MV-4-11 (cell line): ENCODE data around the gene ZRANB1.

Experiments
- DNase-seq: peaks from one replicate; lab custom pipeline; 2025; lab: John Stamatoyannopoulos, UW

The ZRANB1 gene

DNA sequence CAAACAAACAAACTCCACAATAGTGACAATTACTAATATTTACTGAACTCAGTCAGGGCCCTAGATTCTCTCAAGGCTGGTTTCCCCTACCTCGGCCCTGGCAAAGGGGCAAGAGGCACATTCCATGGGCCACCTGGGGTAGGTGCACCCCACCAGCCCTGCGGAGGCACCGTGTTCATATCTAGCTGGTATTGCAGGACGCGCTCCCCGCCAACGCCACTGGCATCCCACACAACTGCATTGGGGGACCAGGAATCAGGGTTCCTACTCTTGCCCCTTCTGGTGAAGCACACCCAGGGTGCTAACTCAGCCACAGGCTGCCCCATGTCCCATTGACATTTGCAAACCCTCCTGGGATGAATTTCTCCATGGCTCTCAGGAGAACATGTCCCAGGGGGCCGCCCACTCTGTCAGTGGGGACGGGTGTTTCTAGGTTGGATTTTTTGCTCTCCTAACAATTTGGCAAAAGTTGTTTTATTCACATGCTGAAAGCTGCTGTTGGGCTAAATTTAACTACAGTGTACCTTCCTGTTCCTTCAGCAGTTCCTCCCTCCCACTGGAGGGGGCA is 76.7 kb downstream of the ZRANB1 start:
- no peak for DNase-seq

DNA sequence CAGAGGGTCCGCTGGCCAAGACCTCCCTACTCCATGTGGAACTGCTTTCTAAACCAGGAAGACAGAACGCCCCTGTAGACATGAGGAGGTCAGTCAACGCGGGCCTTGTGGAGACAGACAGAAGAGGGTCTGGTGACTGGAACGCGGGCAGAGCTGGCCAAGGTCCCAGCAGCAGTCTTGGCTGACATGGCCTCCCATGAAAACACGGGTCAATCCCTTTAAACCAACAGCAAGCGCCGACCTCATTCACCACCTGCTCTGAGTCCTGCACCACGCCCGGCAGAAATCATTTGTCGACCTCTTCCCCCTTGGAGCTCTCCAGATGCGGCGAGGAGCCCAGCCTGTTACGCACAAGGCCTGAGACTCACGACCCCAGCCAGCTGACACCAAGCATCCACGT is 78.5 kb downstream of the ZRANB1 start:
- no peak for DNase-seq

- DNase-seq, result no peak
Observed at GRCh38 chr10:125020871-125021270, 78.9 kb downstream of the ZRANB1 start.

DNA sequence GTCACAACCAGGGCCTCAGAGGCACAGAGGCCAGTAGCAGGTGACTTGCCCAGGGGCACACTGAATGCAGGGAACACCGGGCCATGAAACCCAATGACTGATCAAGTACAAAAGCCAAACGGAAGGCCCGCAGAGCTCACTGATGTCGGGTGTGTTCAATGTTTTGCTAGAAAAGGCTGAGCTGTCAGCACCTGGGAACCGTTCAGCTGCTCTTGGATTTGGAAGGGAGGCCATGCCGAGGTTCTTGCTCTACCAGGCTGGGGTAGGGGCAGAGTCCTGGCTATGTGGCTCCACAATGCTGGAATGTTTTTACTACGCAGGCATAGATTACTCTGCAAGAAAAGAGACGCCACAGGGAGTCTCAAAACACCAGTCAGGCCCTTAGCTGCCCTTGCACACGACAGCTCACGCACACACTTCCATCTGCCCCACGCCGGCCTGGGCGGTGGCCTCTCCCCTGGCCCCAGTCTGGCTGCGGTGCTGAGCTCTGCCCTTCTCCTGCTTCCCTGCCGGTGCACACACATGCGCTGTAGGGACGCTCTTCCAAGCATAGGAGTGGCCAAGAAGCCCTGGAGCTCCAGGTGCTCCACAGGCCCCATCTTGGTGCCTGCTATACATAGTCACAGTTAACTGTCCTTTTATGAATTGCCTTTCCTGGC is 79.9 kb downstream of the ZRANB1 start:
- DNase-seq, result no peak

DNA sequence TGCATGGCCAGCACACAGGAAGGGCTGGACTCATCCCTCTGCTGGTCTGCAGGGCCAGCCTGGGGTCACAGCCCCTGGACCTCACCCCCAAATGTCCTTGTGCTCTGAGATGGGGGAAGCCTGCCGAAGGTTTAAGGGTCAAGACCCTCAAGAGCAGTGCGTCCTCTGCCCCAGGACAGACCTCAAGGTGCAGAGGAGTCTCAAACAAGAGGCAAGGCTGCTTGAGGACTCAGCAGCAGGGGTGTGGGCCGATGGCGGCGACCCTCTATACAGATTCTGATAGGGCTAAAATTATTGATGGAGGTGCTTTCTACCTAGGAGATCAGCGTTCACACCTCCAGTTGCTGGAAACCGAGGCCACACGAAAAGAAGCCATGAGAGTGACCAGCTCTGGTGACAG is 80.7 kb downstream of the ZRANB1 start:
- no peak for DNase-seq

GRCh38 chr10:125023255-125023654 is 81.3 kb downstream of the ZRANB1 start:
- no peak for DNase-seq

- DNase-seq, result no peak
Observed at GRCh38 chr10:125023862-125024496, 82.1 kb downstream of the ZRANB1 start.

DNA sequence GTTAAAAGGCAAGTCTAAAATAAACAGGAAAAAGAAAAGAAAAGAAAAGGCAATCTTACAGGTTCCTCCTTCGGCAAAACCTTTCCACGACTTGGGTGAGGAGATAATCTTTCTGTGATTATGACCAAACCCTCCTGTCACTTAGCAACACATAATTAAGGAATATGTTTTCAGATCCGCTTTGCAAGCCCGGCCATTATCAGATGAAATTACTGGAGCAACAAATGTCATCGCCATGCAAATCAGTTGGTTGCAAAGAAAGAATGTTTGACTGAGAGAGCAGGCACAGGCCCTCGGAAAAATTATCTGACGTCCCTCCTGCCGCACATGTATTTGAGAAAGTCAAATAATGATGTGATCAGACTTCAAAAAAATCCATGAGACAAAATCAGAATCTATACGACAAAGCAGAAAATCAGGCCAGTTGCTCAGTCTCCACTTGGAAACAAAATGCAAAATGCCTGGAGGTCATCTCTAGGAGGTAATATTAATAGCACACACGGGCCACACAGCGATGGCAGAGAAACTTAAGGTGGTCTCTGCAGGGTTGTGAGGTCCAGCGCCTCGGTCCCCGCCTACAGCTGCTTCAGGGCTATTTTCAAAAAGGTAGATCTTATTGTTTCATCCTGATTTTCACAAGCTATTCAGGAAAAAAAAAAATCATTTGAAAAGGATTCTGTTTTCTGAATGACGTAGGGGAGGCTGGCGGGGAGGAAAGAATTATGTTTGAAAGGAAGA is 82.7 kb downstream of the ZRANB1 start:
- no peak for DNase-seq

DNA sequence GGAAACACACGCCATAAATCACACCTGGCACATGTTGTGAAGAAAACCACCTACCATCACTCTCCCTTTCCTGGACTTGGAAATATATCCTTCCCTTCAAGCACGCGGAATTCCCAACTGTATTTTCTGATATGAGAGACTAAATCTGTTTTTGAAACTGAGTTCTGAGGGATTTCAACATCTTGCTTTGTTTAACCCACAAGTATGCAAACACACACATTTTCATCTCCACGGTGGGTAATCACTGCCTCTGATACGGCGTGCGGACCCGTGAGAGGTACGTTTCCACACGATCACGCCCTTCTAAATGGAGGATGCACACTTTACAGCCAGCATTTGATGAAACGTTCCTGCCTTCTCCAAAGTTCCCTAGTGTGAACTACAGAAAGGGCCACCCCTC is 83.4 kb downstream of the ZRANB1 start:
- no peak for DNase-seq

DNA sequence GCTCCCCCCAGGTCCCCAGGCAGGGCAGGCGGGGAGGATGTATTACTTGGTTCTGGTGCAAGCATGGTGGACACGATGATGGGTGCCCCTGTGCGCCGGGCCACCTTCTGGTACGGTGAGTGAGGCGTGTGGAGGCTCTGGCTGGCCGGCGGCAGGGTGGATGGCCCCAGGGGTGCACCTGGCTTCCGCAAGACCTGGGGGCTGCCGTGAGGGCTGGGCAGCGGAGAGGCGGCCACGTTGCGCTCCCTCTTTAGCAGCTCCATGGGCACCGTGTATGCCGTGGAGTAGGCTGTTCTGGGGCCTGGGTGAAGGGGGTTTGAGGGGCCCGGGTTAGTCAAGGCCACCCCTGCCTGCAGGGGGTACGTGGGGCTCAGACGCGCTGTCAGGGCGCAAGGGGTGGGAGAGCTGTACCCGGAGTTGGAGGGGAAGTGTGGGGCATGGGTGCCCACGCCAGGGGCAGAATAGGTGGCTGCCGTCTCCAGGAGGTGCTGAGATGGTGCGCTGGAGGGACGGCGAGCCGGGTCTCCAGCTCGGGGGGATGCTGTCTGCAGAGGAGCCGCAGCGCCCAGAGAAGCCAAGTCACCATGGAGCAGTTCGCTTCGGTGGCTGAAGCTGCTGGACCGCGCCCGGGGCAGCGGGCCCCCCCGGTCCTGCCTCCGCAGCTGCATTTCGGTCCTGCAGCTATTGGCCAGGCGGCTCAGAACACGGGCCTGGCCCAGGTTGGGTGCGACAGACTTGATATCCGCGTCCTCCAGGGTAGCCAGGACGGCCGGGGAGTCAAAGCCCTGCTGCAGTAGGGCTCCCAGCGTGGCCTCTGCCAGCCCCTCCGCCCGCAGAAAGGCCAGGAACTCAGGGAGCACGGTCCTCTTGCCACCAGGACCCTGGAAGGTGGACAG is 84.4 kb downstream of the ZRANB1 start:
- DNase-seq, result no peak

DNA sequence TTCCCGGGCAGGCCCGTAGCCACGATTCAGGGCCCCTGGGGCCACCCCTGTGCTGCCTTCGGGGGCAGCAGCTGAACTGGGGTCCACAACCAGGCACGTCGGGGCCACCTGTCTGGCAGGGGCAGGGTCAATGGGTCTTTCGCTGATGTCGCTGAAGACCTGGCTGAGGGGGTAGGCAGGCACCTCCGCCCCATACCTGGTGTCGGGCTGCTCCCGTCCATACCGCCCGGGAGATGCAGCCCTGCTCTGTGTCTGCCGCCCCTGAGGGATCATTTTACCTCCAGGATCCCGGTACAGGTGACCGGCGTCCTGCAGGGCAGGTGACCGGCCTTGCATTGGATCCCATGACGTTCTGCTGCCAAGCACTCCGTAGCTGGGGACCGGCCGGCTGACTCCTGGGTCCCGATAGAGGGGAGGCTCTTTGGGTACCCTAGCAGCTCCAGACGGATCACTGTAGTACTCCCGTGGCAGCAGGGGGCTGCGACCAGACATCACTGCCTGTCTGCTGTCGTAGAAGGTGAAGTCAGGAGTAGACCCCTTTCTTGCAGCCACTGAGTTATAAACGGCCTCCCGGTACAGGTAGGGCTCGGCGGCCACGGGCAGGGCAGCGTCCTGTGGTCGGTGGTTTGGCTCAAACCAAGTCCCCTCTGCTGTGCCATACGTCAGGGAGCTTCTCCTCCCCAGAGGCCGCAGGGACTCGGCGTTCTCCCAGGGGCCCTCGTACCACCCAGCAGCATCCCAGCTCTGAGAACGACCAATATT is 85.2 kb downstream of the ZRANB1 start:
- DNase-seq, result no peak

- DNase-seq, result no peak
Observed at GRCh38 chr10:125027871-125028869, 86.2 kb downstream of the ZRANB1 start.

- no peak for DNase-seq
Observed at GRCh38 chr10:125029584-125030242, 87.8 kb downstream of the ZRANB1 start.

- DNase-seq, result no peak
Observed at GRCh38 chr10:125030567-125031197, 88.8 kb downstream of the ZRANB1 start.

DNA sequence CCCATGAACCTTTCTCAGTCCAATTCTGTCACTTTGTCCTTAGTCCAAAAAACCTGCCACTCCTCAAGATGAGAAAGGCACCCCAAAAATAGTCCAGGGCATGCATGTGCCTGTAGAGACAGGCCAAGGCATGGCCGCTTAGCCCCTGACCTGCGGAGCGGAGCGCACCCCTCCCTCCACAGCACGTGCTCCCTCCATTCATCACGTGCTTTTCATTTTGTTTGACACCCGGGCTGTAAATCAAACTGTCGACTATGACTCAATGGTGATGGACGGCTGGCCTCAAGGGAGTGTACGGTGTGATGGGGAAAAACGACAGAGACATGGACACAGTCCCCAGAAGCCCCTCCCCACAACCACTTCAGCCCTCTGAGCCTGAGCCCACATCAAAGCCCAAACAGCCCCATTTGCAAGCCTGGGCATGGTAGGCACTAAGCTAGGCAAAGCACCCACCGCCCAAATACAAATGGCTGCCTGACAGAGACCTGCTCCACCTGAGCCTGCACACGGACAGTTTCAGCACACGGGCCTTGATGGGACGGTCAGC is 90.6 kb downstream of the ZRANB1 start:
- no peak for DNase-seq

GRCh38 chr10:125033146-125033924 is 91.4 kb downstream of the ZRANB1 start:
- DNase-seq, result no peak

GRCh38 chr10:125034675-125035074 is 92.8 kb downstream of the ZRANB1 start:
- no peak for DNase-seq

DNA sequence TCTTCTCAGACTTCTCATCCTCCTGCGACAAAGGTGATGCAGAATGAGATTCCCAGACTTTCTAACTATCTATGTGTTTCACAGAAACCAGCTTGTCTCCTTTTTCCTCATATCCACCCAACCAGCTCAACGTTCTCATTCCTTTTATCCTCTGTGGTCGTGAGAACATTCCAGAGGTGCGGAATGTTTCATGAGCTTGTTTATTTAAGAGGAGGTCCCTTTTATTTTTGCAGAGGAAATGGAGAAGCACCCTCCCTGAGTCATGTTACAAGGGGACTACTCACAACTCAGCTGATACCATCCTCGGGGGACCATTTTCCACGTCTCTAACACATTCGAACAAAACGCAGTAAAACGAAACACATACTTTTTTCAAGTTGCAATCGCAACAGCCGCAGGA is 93.2 kb downstream of the ZRANB1 start:
- DNase-seq, result no peak
